Pancreas (tissue), 10 donors: ENCODE results near the gene DGUOK. TPM values are rescaled to one million over a fixed set of nuclear protein-coding genes. Genes with fewer than 3 reads are reported as not detected.

Source experiments
- ATAC-seq, 4 donors: fragments of 200-7000 bp; cut with Tn5 transposase; one replicate each; pipeline versions ENCODE4 v1.8.0 to v1.9.1; 2020; ENCODE audit warnings: mild to moderate bottlenecking in 4 of 4, moderate library complexity in 4 of 4
- DNase-seq, 6 donors: peaks; one replicate each; pipeline ENCODE4 v3.0.0-alpha.2; 2020
- FAIRE-seq: peaks from 2 replicates; lab custom pipeline; 2012; peaks lifted over from hg19 to GRCh38; lab: Jason Lieb, UNC
- H3K27ac ChIP-seq, 4 donors: fragments of 200-600 bp; sonication (generic); 1 replicate in 3 of 4; 2 replicates in 1 of 4; pipeline versions ENCODE4 v1.5.0 to v1.8.0; 2020
- H3K27me3 ChIP-seq, 4 donors: fragments of 200-600 bp; one replicate each; pipeline ENCODE4 v1.8.0; 2021
- H3K36me3 ChIP-seq, 3 donors: fragments of 200-600 bp; sonication (generic) in 1 of 3; one replicate each; pipeline versions ENCODE4 v1.5.0 to v1.8.0; 2020 to 2021
- H3K4me1 ChIP-seq, 3 donors: fragments of 200-600 bp; one replicate each; pipeline ENCODE4 v1.8.0; 2021
- H3K4me3 ChIP-seq, 4 donors: fragments of 200-600 bp; sonication (generic) in 2 of 4; one replicate each; pipeline versions ENCODE4 v1.5.0 to v1.8.0; 2020 to 2021
- H3K9me3 ChIP-seq, 4 donors: fragments of 200-600 bp; one replicate each; pipeline ENCODE4 v1.8.0; 2021
- CTCF ChIP-seq, 4 donors: fragments of 200-600 bp; sonication (generic) in 3 of 4; IDR thresholded peaks; one replicate each; pipeline versions ENCODE4 v1.5.0 to v1.8.0; 2021; ENCODE audit warnings: antibody characterized with exemption in 4 of 4
- WGBS, 2 donors: extraction: QIAGEN DNeasy Blood & Tissue Kit; methylation state at CpG; one replicate each; pipeline ENCODE4 v1.1.7; 2013; 5-methylcytosine and 5-hydroxymethylcytosine counted together
- intact Hi-C, 3 donors: fragments of 100-400 bp; cut with DNase I; formaldehyde crosslinking; loops; one replicate each; pipeline versions ENCODE4 v1.11.1 to v1.14.2; 2022
- polyA plus RNA-seq, 2 donors: library from polyadenylated mRNA; stranded (reverse); fragments of 200-250 nt; gene quantifications; one replicate each; pipeline ENCODE4 v1.2.3, GENCODE V29; 2013
- total RNA-seq, 6 donors: library from RNA; stranded (reverse); fragmentation: NEBNext Ultra II Directional in 4 of 6; extraction: Animal tissue kit (Norgen Biotek cat#: 25700) in 4 of 6; gene quantifications; one replicate each; pipeline versions ENCODE4 v1.2.1 to v1.2.4, GENCODE V29; 2021 to 2023
- donor health status: healthy with polysubstance abuse.
- donor health status: DM: no; HTN: no; CAD: no; lungs with moderate emphysema.
- donor health status: DM: no; HTN: no; CAD: no.
- donor health status: control.
- donor health status: control.
- donor health status: Bipolar disorder and iron deficiency.
- donor health status: DM: yes; HTN: yes; CAD: no.
- donor health status: DM: no; HTN: no; CAD: no.
- donor health status: DM: no; HTN: no; CAD: no.
- donor health status: DM: yes; HTN: yes; CAD: no.

The DGUOK gene
- total and polyA plus RNA-seq, 8 donors, result 13.1 to 47.0 (median 17.3) TPM

- TF ChIP-seq CTCF (IDR thresholded peaks at IDR 0.05), result no peak
- FAIRE-seq (no peak), DNase-seq (peak in 3 of 6 donors; percentile 27 to 71 (median 50)), ATAC-seq (peak in 1 of 4 donors; percentile 3)
- Histone ChIP-seq H3K27ac (no peak overlapping the region), H3K36me3 (no peaks in the 10 kb centered on the region), H3K9me3 (no peaks in the 10 kb centered on the region), H3K4me1 (peaks cover 31 to 39% (median 34%) of the 10 kb centered on the region in 3 donors), H3K27me3 (no peaks in the 10 kb centered on the region), H3K4me3 (peak overlapping the region in 3 of 4 donors; percentile 2 to 40 (median 35))
- intact Hi-C loops, result no loop called here
- WGBS, 2 donors, result 18 to 24% methylated on average over 31 of the region's 31 CpGs
Measured at GRCh38 chr2:73981081-73982001, 54.7 kb downstream of the DGUOK start.

- H3K4me3 ChIP-seq, result no peak overlapping the region
- DNase-seq (no peak), ATAC-seq (no peak), FAIRE-seq (no peak)
- H3K27ac ChIP-seq, result peak overlapping the region in 1 of 4 donors; percentile 96
- TF ChIP-seq CTCF (IDR thresholded peaks at IDR 0.05), result no peak
- H3K27me3 ChIP-seq, result no peaks in the 10 kb centered on the region
- WGBS, 2 donors, result 34 to 35% methylated on average over 7 of the region's 7 CpGs
- no peaks in the 10 kb centered on the region for H3K36me3 ChIP-seq
- H3K4me1 ChIP-seq, result peaks cover 31 to 45% (median 34%) of the 10 kb centered on the region in 3 donors
- intact Hi-C loops, result no loop called here
- no peaks in the 10 kb centered on the region for H3K9me3 ChIP-seq
Measured at GRCh38 chr2:73982140-73982617, 55.5 kb downstream of the DGUOK start.

- Histone ChIP-seq H3K27ac (peak overlapping the region; percentile 96 to 99 (median 98)), H3K36me3 (no peaks in the 10 kb centered on the region), H3K4me1 (peaks cover 31 to 48% (median 34%) of the 10 kb centered on the region in 3 donors), H3K27me3 (no peaks in the 10 kb centered on the region), H3K4me3 (peak overlapping the region; percentile 28 to 71 (median 56)), H3K9me3 (no peaks in the 10 kb centered on the region)
- WGBS, 2 donors, result 6 to 7% methylated on average over 35 of the region's 35 CpGs
- DNase-seq (peak; percentile 93 to 98 (median 96)), FAIRE-seq (no peak), ATAC-seq (peak; percentile 86 to 89 (median 88))
- no peak for TF ChIP-seq CTCF (IDR thresholded peaks at IDR 0.05)
- intact Hi-C loops, result no loop called here
Measured at GRCh38 chr2:73983322-73984202, 56.9 kb downstream of the DGUOK start.

- H3K9me3 ChIP-seq, result no peaks in the 10 kb centered on the region
- H3K27me3 ChIP-seq, result no peaks in the 10 kb centered on the region
- H3K36me3 ChIP-seq, result no peaks in the 10 kb centered on the region
- peak; percentile 57 to 86 (median 66) for DNase-seq
- TF ChIP-seq CTCF (IDR thresholded peaks at IDR 0.05), result no peak
- intact Hi-C loops, result no loop called here
- ATAC-seq, result peak; percentile 31 to 52 (median 38)
- peaks cover 31 to 53% (median 34%) of the 10 kb centered on the region in 3 donors for H3K4me1 ChIP-seq
- peak within 1 kb of the TSS; percentile 96 to 99 (median 98) for H3K27ac ChIP-seq
- FAIRE-seq, result no peak
- WGBS, 2 donors, result 0 to 1% methylated on average over 37 to 85 of the region's 85 CpGs
- H3K4me3 ChIP-seq, result peak within 1 kb of the TSS; percentile 28 to 71 (median 56)
Measured at GRCh38 chr2:73984203-73984921, 57.7 kb downstream of the DGUOK start, which contains the start of gene TET3. TSS of gene TET3 (plus strand) at chr2:73984910. CDS start at chr2:73986404, 1,494 bp downstream.
